GM21515 (cell line): ENCODE data around the gene FBXW7.

Experiments used
- ATAC-seq: cut with Tn5 transposase; IDR thresholded peaks from one replicate; pipeline ENCODE4 v1.9.1; 2021; ENCODE audit not compliant: unreplicated experiment

The FBXW7 gene

GRCh38 chr4:152374606-152375285 lies 161.1 kb downstream of the FBXW7 start:
- no peak for ATAC-seq

- ATAC-seq: no peak
Measured at GRCh38 chr4:152374153-152374552, 161.7 kb downstream of the FBXW7 start.

GRCh38 chr4:152372444-152372843 lies 163.4 kb downstream of the FBXW7 start:
- ATAC-seq: no peak

GRCh38 chr4:152369902-152370295 lies 166.0 kb downstream of the FBXW7 start:
- no peak for ATAC-seq

GRCh38 chr4:152369203-152369901 lies 166.5 kb downstream of the FBXW7 start:
- ATAC-seq: no peak

- no peak for ATAC-seq
Measured at GRCh38 chr4:152368001-152368400, 167.9 kb downstream of the FBXW7 start.

- ATAC-seq: no peak
Measured at GRCh38 chr4:152364883-152365282, 171.0 kb downstream of the FBXW7 start.

- no peak for ATAC-seq
Measured at GRCh38 chr4:152364383-152364782, 171.5 kb downstream of the FBXW7 start.

- ATAC-seq: no peak
Measured at GRCh38 chr4:152363904-152364303, 172.0 kb downstream of the FBXW7 start.

GRCh38 chr4:152363086-152363485 lies 172.8 kb downstream of the FBXW7 start:
- no peak for ATAC-seq

GRCh38 chr4:152360045-152360410 lies 175.9 kb downstream of the FBXW7 start:
- no peak for ATAC-seq

- ATAC-seq: no peak
Measured at GRCh38 chr4:152359208-152360044, 176.5 kb downstream of the FBXW7 start.

- ATAC-seq: no peak
Measured at GRCh38 chr4:152357206-152357605, 178.7 kb downstream of the FBXW7 start.

- no peak for ATAC-seq
Measured at GRCh38 chr4:152356428-152357034, 179.4 kb downstream of the FBXW7 start.

- peak; percentile 71 for ATAC-seq
Measured at GRCh38 chr4:152352622-152353116, 183.2 kb downstream of the FBXW7 start.

GRCh38 chr4:152352215-152352614 lies 183.7 kb downstream of the FBXW7 start:
- no peak for ATAC-seq

GRCh38 chr4:152351080-152351479 lies 184.8 kb downstream of the FBXW7 start:
- ATAC-seq: no peak

GRCh38 chr4:152348670-152349069 lies 187.2 kb downstream of the FBXW7 start:
- ATAC-seq: no peak

GRCh38 chr4:152346979-152347378 lies 188.9 kb downstream of the FBXW7 start:
- no peak for ATAC-seq

GRCh38 chr4:152346526-152346925 lies 189.4 kb downstream of the FBXW7 start:
- ATAC-seq: no peak

- ATAC-seq: no peak
Measured at GRCh38 chr4:152344001-152344400, 191.9 kb downstream of the FBXW7 start.
